Measurements from ENCODE around the gene SIRPG.
"Not testable (repeated sequence)": the region's sequence is repeated elsewhere in the genome, so short reads cannot be mapped to it uniquely, and the experiment has no call there.

SIRPG gene

GRCh38 chr20:1633535-1633934, 24.0 kb downstream of the SIRPG start:
- no peak for DNase-seq

- DNase-seq, result no peak
Measured at GRCh38 chr20:1632178-1632577, 25.4 kb downstream of the SIRPG start.

GRCh38 chr20:1631309-1632151, 26.0 kb downstream of the SIRPG start:
- no peak for DNase-seq

- DNase-seq, result no peak
Measured at GRCh38 chr20:1630186-1630585, 27.4 kb downstream of the SIRPG start.

GRCh38 chr20:1629321-1629720, 28.3 kb downstream of the SIRPG start:
- DNase-seq, result no peak

GRCh38 chr20:1628621-1629020, 29.0 kb downstream of the SIRPG start:
- DNase-seq, result no peak

GRCh38 chr20:1627200-1627550, 30.4 kb downstream of the SIRPG start:
- no peak for DNase-seq

- no peak for DNase-seq
Measured at GRCh38 chr20:1626528-1627199, 30.9 kb downstream of the SIRPG start.

- DNase-seq, result no peak
Measured at GRCh38 chr20:1625083-1625690, 32.4 kb downstream of the SIRPG start.

GRCh38 chr20:1623501-1624205, 33.9 kb downstream of the SIRPG start:
- DNase-seq, result no peak

- DNase-seq, result no peak
Measured at GRCh38 chr20:1622450-1622849, 35.1 kb downstream of the SIRPG start.

GRCh38 chr20:1621316-1621715, 36.3 kb downstream of the SIRPG start:
- DNase-seq, result no peak

- no peak for DNase-seq
Measured at GRCh38 chr20:1619861-1620444, 37.6 kb downstream of the SIRPG start, which contains the start of gene SIRPB1. Gene SIRPB1, minus strand, starts transcription at chr20:1620009. Its CDS starts 65 bp downstream, at chr20:1619944.

GRCh38 chr20:1618954-1619540, 38.5 kb downstream of the SIRPG start:
- DNase-seq, result no peak

GRCh38 chr20:1618479-1618878, 39.1 kb downstream of the SIRPG start:
- DNase-seq, result no peak

- DNase-seq, result no peak
Measured at GRCh38 chr20:1616858-1617434, 40.6 kb downstream of the SIRPG start.

GRCh38 chr20:1610404-1610803, 47.2 kb downstream of the SIRPG start:
- not testable (repeated sequence) for DNase-seq

- not testable (repeated sequence) for DNase-seq
Measured at GRCh38 chr20:1608678-1609347, 48.8 kb downstream of the SIRPG start.

GRCh38 chr20:1600736-1601135, 56.8 kb downstream of the SIRPG start:
- no peak for DNase-seq

GRCh38 chr20:1595333-1595732, 62.2 kb downstream of the SIRPG start:
- no peak for DNase-seq

Measured in effector CD8-positive, alpha-beta T cell (primary cell).